SHP77 treated with DMSO at 0.1 percent for 48 hours (cell line): ENCODE measurements around the gene OSBP2.

Source experiments
- DNase-seq: peaks from one replicate; lab custom pipeline; 2025; lab: John Stamatoyannopoulos, UW

OSBP2 gene

DNA sequence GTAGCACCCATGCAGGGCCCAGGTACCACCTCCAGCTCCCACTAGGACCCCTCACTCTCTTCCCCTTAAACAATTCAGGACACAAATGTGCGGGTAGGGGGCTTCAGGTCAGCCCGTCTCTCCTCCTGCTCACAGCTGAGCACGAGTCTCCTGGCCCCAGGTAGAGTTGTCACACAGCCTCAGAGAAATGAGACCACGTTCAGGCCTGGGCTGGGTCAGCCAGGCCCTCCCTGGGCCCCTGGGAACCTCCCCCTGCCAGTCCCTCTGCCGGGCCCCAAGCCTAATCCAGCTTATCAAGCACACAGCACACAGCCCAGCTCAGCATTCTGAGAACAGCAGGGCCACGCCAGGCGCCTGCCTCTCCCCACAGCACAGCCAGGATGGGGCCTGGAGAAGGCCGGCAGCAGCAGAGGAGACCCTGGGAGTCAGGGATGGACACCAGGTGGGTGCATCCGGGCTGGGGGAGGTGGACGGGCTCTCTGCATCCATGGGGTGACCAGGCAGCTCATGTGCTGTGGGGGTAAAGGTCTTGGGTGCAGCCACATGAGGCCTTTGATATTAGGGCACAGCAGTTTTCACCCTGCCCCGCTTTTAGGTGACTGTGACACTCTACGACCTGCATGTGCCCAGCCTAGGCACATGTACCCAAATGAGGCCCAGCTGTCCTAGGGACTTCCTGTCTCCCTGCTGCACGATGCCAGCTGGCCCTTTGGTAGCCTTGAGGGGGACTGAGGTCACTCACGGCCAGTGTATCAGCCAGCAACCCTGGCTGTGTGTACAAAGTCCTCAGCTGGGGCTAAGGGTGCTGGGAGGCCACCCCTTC lies 186.9 kb downstream of the OSBP2 start:
- DNase-seq, result no peak

DNA sequence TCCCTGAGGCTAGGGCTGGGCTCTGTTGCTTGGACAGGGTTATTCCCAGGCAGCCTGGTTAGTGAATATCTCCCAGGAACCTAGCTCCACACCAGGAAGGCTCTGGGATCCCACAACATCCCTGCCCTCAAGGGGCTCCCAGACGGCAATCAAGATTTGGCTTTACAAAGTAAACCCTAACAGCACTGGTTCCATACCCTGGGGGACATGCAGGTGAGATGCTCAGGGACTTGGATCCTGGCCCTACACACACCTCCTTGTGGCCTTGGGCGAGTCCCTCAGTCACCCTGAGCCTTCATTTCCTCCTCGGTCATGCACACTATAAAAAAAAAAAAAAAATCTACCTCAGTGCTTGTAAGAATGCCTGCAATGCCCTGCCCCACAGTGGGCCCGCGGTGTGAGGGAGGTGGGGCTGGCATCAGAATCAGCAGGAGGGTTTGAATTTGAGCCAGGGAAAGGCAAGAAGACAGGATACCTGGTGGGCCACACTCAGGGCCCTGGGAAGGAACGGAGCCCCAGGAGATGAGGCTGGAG lies 187.6 kb downstream of the OSBP2 start:
- DNase-seq, result no peak

DNA sequence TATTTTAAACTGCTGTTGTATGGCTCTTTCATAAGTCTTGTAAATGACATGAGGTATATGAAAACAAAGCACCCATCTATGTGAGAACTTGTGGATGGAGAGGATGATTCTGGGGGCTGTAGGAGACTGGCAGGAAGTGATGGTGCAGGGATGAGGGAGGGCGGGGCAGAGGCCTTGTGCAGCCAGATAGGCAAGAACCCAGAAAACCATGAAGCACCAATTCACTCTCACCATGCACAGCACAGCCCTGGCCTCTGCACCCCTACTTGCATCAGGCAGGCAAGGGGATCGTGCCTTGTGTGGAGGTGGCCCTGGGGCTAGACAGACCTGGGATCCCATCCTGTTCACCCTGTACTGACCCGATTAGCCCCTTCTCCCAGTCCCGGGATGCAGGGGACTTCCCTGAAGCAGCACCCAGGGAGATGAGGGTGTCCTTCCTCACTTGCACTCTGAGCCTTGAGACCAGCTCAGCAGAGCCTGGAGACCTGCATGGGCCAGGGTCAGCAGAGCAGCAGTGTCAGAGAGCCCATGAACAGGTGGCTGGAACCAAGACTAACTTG lies 188.4 kb downstream of the OSBP2 start:
- no peak for DNase-seq

DNA sequence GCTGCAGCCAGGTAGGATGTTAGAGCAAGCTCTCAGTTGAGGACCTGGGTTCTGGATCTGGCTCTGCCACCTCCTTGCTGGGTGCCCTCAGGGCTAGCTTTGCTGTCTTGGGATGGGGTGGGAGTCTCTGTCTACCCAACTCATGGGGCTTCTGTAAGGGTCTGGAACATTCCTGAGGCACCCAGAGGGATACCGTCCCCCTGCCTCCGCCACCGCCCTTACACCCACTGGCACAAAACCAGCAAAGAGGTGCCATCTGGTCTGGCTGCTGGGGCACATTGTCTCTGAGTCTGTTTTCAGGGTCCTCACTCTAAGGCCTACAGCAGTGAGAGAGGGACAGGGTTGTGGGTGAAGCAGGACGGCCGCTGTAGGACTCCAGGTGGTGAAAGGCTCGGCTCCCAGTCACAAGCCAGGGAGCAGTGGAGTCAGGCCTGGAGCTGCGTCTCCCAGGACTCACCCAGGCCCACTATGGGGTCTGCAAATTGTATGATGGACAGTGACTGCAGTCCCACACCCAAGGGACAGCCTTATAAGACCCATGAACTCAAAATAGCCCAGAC lies 189.0 kb downstream of the OSBP2 start:
- no peak for DNase-seq

DNA sequence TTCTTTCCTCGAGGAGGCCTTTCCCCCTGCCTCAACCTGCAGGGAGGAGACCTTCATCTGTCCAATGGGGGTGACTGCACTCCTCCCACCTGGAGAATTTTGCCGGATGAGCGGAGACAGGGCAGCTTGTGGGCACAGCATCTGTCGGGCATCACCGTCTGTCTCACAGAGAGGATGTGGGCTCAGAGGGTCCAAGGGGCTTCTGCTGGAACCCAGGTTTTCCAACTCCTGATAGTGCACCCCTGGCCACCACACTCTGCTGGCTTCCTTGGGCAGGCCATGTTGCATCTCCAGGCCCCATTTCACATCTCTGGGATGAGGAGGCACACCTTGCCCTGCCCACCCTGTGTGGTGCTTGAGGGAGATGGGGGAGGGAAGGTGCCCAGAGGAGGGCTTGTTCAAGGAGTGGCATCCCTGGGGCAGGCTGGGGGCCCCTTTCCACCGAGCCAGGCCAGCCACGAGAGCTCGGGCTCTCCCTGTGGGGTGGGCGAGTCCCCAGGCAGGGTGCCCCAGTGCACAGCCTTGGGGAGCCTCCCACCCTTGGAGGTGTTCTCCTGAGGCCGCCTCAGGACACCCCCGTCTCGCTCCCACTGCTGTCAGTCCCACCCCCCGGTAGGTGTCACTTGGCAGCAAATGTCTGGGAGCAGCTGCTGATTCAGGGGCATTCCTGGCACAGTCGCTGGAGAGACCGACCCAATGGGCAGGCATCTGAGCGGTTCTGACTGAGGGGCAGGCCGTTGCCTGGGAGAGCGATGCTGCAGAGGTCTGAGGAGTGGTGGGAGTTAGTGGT lies 189.7 kb downstream of the OSBP2 start:
- no peak for DNase-seq

DNA sequence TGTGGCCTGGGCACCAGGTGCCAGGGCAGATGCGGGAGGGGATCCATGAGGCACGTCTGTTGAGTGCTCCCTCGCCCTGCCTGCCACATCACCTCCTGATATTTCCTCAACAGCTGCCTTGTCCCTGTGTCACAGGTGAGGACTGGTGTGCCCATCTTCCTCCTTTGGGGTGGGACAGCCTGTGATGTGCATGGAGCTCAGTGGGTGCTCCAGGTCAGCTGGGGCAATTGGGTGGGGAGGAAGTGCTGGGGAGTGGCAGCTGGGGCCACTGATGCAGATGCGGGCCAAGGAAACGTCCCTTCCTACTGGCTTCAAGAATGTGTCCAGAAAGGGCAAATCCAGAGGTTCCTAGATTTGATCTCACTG lies 190.3 kb downstream of the OSBP2 start:
- DNase-seq, result no peak

DNA sequence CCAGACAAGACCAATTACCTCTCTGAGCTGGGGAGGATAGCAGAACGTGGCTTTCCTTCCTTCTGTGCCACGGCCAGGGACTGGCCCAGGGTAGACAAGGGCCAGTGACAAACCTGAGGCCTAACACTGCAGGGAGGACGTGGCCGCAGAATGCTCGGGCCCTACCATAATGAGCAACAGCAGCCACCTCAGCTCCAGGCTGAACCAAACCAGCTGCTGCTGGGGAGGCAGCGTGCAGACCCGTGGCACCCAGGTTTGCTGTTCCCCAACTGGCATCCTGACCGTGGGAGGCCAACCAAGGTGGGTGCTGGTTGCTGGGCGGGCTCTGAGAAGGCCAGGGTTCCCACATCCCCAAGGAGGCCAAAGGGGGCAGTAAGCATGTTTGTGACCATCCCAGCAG lies 190.9 kb downstream of the OSBP2 start:
- DNase-seq, result no peak

DNA sequence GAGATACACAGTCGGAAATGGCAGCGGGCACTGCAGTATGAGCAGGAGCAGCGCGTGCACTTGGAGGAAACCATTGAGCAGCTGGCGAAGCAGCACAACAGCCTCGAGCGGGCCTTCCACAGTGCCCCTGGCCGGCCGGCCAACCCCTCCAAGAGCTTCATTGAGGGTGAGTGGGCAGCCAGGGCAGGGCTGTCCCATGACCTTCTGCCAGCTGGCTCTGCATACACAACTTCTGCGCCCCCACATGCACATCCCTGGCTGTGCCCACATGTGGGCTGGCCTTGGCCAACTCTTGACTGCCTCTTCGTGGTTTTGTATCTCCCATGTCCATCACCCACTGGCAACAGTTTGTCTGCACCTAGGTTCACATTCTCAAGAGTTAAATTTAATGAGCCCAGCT lies 192.8 kb downstream of the OSBP2 start:
- no peak for DNase-seq

DNA sequence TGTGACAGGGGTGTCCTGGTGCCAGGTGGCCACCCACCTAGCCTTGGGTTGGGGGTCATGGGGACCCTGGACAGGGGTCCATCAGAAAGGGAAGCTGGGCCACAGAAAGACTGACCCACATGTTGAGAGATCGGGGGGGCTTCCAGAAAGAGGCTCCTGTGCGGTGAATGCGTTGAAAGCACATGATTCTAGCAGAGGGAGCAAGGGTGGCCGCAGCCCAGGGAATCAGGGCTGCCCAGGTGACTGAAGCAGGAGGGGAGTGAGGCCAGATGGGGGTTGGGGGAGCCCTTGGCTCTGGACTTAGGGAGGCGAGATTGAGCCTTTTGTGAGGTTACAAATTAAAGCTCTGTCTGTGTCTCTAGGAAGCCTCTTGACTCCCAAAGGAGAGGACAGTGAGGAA lies 193.2 kb downstream of the OSBP2 start:
- no peak for DNase-seq

DNA sequence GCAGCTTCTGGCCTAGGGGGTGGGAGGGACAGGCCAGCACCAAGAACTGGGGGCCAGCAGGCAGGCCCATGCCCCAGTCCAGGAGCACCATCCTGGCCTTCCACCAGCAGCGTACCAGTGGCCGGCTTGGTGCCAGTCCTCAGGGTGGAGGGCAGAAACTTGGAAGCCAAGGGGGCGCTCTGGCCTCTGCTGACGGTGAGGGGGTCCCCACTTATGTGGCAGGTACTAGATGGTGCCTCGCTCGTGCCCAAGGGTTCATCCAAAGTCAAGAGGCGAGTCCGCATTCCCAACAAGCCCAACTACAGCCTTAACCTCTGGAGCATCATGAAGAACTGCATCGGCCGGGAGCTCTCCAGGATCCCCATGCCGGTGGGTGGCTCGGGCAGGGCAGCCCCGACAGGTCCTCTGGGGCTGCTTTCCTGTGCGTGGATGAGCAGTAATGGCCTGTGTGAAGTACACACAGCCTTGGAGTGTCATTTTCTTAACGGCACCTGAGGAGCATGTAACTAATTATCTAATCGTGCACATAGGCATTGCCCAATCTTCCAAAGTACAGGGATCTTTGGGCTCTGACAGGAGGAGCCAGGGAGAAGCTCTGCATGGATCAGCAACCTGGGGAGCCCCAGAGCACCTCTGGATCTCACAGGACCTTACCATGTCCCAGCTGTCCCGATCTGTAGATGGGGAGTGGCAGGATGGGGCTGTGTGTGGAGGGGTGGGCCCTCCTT lies 194.8 kb downstream of the OSBP2 start:
- no peak for DNase-seq

DNA sequence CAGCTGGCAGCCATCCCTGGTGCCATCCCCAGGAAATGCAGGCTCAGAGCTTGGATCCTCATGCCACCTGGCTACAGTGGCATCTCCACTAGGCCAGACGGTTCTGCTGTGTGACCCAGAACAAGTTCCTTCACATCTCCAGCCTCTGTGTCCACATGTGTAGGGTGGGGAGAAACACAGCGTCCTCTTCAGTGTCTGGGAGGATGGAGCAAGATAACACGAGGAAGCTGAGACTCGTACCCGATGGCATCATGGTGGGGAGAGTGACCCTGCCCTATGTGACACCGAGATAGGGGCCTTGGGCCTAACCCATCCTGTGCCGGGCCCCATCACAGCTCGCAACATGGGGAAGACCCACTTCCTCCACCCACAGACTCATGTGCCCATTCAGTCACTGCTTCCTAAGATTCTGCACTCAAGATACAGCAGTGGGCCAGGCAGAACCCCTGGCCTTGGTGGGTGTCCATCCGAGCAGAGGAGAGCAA lies 195.4 kb downstream of the OSBP2 start:
- no peak for DNase-seq

DNA sequence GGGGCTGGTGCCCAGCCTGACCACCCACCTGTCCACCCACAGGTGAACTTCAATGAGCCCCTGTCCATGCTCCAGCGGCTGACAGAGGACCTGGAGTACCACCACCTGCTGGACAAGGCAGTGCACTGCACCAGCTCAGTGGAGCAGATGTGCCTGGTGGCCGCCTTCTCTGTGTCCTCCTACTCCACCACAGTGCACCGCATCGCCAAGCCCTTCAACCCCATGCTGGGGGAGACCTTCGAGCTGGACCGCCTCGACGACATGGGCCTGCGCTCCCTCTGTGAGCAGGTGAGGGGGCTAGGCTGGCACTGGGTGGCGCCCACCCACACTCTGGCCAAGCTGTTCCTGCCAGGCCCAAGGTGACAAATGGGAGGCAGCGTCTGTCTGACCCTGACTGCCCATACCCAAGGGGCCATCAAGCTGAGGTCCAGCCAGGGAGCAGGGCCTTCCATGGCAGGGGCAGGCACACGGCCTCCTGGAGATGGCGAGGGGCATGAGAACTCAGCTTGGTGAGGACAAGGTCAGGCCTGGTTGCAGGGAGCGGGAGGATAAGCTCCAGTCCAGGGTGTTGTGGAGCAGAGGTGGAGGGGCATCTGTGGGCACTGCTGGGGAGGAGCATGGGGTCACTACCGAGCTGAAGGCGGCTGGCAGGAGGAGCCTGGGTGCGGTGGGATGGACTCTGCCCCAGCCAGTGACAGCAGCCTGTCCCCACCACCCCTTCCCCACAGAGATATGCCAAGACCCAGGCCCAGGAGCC lies 196.2 kb downstream of the OSBP2 start:
- no peak for DNase-seq

DNA sequence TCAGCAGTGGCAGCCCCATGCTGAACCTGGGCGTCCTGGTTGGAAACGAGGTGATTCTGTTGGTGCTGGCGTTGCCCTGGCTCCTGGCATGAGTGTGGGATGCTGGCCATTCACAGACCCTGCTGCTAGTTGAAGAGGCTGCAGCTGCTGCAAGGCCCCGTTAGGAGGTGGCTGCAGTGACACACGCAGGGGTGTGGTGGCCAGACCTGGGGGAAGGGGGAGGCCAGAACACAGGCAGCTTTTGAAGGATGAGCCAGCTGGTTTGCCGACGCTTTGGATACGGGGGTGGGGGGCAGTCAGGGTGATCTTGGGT lies 196.7 kb downstream of the OSBP2 start:
- no peak for DNase-seq

DNA sequence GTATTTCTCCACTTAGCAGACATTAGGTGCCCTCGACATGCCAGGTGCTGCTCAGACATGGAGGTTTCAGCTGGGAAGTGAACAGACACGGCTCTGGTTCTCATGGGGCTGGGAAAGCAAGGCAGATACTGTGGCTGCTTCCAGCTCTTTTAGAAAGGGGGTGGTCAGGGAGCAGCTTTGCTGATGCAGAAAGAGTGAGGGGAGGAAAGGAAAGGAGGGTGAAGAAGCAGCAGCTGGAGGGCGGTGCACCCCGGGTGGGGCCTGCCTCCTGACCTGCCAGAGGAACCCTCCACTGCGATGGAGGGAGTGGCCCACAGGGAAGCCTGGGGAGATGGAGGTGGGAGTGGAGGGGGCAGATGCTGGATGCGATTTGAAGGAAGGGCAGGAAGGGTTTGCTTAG lies 197.1 kb downstream of the OSBP2 start:
- DNase-seq, result no peak

DNA sequence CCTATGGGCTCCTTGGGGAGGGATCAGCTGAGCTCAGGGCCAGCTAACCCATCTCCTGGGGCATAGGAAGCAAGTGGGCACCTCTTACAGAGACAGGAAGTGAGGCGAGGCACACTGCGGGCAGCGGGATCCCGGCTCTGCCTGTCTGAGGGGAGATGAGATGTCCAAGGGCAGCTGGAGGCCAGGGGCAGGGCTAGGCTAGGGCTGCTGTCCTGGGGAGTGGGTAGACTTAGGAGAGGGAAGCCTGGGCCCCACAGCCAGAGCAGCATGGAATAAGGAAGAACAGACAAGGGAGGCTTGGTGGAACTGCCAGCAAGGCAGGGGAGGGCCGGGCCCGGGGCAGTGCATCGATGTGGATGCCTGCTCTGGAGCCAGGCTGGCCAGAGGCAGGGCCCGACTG lies 197.6 kb downstream of the OSBP2 start:
- DNase-seq, result no peak

DNA sequence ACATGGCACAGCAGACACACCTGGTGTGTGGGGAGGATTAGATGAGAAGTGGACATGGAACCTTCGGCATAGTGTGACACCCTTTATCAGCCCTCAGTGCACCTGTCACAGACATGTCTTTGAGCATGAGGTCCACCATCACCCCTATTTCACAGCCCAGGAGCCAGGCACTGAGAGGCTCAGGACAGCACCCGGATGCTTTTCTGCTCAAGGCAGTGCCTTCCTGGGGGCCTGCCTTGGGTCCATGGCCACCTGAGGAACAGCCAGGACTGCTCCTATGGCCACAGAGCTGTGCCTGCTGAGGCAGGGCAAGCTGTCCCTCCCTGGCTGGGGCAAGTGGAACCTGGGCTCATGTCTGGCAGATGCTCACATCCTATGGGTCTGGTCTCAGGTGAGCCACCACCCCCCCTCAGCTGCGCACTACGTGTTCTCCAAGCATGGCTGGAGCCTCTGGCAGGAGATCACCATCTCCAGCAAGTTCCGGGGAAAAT lies 198.1 kb downstream of the OSBP2 start:
- DNase-seq, result no peak

DNA sequence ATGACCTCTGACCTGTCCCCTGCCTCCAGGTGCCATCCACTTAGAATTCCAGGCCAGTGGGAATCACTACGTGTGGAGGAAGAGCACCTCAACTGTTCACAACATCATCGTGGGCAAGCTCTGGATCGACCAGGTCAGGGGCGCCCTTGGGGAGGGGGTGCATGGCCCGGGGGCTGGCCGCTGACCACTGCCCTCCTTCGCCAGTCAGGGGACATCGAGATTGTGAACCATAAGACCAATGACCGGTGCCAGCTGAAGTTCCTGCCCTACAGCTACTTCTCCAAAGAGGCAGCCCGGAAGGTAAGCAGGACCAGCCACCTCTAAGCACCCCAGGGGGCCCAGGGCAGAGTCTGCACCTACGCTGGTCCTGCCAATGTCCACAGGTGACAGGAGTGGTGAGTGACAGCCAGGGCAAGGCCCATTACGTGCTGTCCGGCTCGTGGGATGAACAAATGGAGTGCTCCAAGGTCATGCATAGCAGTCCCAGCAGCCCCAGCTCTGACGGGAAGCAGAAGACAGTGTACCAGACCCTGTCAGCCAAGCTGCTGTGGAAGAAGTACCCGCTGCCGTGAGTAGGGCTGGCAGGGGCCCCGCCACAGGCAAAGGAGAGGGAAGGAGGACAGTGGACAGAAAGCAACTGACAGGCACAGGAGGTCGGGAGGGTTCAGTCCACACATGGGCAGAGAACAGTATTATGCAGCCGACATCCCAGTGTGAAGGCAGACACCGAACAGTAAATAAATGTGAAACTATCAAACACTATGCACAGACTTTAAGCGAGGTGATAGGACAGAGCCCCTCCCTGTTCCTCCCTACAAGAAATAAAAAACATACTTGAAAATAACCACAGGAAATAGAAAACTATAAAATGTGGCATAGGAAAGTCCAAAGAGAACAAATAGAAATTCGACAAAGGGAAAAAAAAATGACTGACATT lies 199.0 kb downstream of the OSBP2 start:
- no peak for DNase-seq

DNA sequence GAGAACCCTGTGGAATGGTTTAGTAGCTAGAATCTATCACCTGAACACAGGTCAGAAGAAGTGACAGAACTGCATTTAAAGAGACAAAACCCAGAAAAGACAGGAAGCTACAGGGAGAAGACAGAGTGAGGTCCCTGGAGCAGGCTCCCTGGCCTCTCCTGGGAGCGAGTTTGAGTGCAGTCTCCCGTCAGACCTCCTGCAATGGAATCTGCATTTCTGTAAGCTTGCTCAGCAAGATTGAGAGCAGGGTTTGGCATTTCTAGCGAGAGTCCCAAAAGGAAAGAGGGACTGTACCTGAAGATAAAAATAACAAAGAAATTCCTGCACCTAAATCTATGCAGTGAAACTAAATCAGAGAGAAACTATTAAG lies 199.7 kb downstream of the OSBP2 start:
- DNase-seq, result no peak

DNA sequence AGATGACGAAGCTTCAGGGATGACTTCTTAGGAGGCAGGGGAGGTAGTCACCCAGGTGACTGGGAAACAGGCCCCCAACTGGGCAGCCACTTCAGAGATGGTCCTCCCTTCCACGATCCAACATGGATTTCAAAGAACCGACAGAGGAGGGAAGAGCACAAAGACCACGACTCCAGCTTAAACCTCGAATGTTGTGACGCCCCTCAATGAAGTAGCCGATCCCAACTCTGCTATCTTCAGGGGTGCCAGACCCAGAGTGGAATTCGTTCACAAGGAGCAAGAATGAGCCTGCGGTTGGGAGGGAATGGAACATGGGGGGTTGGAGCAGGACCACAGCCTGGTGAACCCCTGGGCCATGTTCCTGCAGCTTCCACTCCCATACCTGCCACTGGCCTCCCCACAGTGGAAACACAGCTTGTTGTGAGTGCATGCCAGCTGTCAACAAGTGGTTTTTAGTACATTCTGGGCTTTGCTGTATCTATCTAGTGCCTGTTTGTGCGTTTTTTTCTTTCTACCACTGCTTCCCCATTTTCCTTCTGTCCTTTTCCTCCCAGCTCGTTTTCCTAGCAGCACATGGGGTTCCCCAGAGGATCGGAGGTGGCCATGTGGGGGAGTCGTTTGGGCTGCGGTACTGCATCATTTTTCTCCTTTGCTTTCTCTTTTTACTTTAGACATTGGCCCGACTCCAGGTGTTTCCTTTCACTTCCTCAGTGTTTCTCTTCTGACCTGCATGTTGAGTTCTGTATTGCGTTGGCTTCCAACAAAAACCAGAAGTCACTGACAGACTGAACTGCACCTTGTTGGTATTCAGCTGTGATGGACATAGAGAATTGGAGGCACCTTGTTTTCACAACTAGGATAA lies 208.1 kb downstream of the OSBP2 start:
- no peak for DNase-seq
